ENCODE results near the gene PKIB.
"Not testable (repeated sequence)": the region's sequence is repeated elsewhere in the genome, so short reads cannot be mapped to it uniquely, and the experiment has no call there.

PKIB gene

GRCh38 chr6:122712448-122713137, 102.4 kb downstream of the PKIB start:
- ATAC-seq = no peak

GRCh38 chr6:122713138-122713537, 102.9 kb downstream of the PKIB start:
- no peak for ATAC-seq

GRCh38 chr6:122714059-122714458, 103.9 kb downstream of the PKIB start:
- no peak for ATAC-seq

- ATAC-seq = no peak
These were observed 105.5 kb downstream of the PKIB start for GRCh38 chr6:122715725-122716124.

DNA sequence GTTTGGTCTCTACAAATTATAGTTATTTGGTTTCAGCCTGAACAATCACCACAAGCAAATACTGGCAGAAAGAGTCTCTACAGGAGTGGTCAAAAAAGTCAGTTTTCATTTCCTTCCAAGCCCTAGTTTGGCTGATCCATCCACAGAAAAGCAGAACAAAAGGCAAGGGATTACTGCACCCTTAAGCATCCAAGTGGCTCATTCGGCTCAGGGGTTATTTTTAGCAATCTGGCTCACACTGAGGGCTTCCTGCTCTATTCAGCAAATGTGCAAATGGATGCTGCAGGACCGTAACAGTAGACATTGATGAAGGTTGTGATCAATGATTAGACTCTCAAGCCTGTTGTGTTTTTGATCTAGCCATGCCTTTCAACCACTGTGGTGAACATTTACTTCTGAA, 107.1 kb downstream of the PKIB start:
- ATAC-seq = no peak

DNA sequence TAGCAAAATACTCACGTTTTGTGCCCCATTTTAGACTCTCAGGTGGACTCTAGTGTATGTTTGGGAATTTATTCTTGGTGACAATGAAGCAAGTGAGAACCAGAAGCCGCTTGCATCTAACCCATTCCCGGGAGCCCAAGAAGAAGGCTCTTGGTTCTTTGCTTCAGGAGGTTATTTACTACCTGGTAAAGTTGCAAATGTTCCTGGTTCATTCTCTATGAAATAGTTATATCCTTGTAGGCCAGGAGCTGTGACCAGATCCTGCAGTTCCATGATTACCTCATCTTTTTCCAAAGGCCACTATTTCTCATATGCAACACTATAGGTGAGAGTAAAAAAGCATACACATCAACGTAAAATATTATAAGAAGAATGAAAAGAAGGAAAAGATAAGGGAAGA, 108.4 kb downstream of the PKIB start:
- ATAC-seq = no peak

GRCh38 chr6:122719176-122719575, 109.0 kb downstream of the PKIB start:
- no peak for ATAC-seq

GRCh38 chr6:122722746-122723145, 112.5 kb downstream of the PKIB start:
- no peak for ATAC-seq

GRCh38 chr6:122726649-122727048, 116.4 kb downstream of the PKIB start:
- ATAC-seq = no peak

DNA sequence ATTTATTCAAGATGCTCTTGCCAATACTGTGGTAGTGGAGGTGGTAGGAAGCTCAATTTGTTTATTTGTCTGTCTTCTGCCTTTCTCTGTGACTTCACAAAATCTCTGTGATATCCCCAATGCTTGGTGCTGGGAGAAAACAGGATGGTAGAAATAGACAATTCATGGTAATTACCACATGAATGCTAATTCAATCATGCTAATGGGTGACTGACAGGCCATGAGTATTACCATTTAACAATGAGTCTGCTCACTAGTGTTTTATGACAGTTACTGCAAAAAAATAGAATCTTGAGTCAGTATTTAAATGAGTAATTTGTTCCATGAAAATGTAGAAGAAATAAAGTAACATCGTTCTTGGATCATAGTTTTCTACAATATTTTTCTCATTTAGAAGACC, 117.0 kb downstream of the PKIB start:
- ATAC-seq = no peak

DNA sequence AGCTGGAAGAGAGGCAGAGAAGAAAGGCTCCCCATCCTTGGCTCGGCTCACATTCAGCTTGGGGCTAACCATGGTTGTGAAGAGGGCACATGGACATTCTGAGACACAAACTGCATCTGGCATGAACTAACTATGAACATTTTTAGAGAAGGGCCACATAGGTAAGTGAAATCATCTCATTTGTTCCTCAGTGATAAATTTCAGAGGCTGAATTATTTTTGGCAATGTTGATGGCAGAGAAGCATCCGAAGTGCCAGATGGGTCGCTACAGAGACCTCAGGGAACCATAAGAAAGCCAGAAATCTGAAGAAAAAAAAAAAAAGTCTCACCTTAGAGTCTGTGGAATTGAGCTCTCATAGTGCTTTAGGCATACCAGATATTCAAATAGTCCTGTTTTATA, 120.1 kb downstream of the PKIB start:
- no peak for ATAC-seq

- ATAC-seq = no peak
These were observed 120.7 kb downstream of the PKIB start for GRCh38 chr6:122730775-122731386.

DNA sequence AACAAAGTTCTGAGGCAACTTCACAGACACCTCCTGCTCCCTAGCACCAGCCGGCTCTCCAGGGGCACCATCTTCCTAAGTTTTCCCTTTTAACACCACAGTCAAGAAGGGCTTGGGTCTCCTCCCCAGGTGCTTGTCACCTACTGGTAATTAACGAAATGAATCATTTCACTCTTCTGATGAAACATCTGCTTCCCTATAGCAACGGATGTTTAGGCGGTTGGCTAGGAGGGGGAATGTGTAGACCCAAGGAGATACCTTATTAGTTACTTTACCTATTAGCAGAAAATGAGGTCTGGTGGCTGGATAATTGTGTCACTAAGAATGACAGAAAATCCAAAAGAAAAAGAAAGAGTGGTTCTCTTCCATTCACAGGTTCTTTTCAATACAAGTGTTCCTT, 123.1 kb downstream of the PKIB start:
- ATAC-seq = no peak

- no peak for ATAC-seq
These were observed 124.6 kb downstream of the PKIB start for GRCh38 chr6:122734529-122735395.

- no peak for ATAC-seq
These were observed 125.4 kb downstream of the PKIB start for GRCh38 chr6:122735582-122735981.

DNA sequence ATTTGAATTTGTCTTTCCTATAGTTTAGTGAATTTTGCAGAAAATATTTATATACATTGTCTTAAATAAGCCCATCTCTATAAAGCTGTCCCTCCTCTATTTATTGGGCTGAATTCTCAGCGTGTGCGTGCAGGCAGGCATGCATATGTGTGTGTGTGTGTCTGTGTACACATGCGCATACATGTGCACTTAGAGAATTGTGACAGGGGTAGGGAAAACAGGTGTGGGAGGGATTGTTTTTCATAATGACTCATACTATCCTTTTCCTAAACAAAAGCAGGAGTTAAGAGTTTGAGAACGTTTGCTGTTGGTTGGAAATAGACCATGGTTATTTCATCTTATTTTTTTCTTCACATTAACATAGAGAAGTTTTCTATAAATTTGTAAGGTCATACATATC, 126.0 kb downstream of the PKIB start:
- no peak for ATAC-seq

GRCh38 chr6:122736616-122737015, 126.4 kb downstream of the PKIB start:
- no peak for ATAC-seq

DNA sequence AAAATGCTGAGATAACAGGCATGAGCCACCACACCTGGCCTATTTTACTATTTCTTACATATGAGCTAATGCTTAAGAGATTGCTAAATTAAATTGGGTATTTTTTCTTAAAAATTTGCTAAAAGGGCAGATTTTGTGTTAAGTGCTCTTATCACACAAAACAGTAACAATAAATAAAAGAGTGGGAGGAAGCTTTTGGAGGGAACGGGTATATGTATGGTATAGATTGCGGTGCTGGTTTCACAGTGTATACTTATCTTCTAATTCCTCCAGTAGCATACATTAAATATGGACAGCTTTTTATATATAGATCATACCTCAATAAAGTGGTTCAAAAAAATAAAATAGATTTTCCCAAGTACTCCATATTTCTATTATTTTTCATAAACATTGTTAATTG, 129.9 kb downstream of the PKIB start:
- no peak for ATAC-seq

DNA sequence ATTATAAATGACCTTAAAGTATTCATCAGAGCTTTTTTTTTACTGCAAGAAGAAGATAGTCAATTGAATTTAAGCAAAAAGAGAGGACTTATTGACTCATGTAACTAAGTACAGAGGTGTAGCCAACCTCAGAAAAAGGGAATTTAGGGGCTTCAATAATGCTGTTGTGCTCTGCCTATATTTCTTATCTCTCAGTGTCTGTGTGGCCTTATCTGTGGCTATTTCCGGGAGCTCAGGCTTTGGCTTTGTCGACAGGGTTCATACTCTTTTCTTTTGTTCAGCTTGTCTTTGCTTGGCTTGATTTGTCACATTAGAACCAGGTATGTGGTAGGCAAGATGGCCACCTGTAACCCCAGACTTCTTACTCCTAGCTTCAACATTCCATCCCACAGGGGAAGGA, 130.7 kb downstream of the PKIB start:
- no peak for ATAC-seq

DNA sequence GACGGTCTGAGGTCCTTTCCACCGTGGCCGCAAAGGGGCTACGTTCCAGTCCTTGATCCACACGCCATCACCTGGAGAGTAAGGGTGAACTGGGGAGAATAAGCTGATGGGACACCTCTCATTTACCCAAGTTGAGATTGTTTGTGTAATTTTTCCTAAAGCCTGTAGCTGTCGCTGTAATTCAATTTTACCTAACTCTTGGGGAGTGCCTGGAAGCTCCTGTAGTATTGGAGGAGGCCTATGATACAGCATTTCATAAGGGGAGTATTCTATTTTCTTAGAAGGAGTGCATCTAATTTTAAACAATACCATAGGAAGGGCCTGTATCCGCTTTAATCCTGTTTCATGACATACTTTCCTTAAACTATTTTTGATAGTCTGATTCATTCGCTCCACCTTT, 134.0 kb downstream of the PKIB start:
- ATAC-seq = not testable (repeated sequence)

DNA sequence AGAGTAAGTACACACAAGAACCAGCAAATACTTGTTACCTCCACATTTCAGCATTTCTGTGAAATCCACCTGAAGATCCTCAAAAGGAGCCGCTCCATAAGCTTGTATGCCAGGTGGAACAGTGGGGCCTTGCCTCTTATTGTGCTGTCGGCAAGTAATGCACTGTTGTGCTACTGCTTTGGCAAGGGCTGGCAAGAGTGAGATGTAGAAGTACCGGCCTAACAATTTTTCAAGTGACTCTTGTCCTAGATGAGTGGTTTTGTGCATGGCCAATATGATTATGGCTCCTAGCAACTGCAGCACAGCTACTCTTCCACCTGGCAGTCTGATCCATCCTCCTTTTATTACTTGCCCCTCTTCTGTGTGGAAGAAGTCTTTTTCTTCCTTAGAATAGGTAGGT, 134.7 kb downstream of the PKIB start:
- not testable (repeated sequence) for ATAC-seq

GRCh38 chr6:122746688-122747087, 136.5 kb downstream of the PKIB start:
- ATAC-seq = no peak

DNA sequence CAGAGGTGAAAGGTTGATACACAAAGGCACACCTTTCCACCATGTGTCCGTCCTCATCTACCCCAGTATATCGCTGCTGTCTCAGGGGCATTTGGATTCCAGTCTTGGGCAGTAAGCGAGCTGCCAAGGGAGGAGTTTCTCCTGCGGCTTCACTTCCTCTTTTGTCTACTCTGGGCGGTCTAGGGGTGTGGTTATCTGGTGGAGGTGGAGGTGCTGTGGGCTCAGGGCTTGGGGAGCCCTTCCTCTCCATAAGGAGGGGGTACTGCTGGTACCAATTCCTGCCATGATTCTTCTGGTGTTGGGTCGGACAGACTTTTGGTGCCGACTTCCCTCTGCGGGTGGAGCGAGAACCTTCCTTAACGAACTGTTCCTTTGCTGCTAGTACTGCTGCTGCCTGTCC, 137.4 kb downstream of the PKIB start:
- no peak for ATAC-seq

DNA sequence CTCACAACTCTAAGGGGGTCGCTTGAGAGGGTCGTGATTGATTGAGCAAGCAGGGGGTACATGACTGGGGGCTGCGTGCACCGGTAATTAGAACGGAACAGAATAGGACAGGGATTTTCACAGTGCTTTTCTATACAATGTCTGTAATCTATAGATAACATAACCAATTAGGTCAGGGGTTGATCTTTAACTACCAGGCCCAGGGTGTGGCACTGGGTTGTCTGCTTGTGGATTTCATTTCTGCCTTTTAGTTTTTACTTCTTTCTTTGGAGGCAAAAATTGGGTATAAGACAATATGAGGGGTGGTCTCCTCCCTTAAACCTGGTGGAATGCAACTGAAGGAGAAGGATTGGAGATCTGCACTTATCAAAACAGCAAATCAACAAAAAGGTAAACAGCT, 138.7 kb downstream of the PKIB start:
- ATAC-seq = not testable (repeated sequence)

All from activated CD4-positive, CD25-positive, alpha-beta regulatory T cell treated with anti-CD3 and anti-CD28 coated beads, Interleukin-2, amount 50 U/mL, for 24 hours (primary cell).